Purkinje cell (primary cell): ENCODE measurements around the gene MARVELD2. TPM values are rescaled to one million over a fixed set of nuclear protein-coding genes. Genes with fewer than 3 reads are reported as not detected.

ENCODE experiments used
- polyA plus RNA-seq: library from polyadenylated mRNA; unstranded; fragments of >200 nt; fragmentation: Nextera tagmentation; gene quantifications from 2 replicates; pipeline ENCODE4 v1.2.1, GENCODE V29; 2014

MARVELD2 gene, protein sequence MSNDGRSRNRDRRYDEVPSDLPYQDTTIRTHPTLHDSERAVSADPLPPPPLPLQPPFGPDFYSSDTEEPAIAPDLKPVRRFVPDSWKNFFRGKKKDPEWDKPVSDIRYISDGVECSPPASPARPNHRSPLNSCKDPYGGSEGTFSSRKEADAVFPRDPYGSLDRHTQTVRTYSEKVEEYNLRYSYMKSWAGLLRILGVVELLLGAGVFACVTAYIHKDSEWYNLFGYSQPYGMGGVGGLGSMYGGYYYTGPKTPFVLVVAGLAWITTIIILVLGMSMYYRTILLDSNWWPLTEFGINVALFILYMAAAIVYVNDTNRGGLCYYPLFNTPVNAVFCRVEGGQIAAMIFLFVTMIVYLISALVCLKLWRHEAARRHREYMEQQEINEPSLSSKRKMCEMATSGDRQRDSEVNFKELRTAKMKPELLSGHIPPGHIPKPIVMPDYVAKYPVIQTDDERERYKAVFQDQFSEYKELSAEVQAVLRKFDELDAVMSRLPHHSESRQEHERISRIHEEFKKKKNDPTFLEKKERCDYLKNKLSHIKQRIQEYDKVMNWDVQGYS
- polyA plus RNA-seq: 0.66 TPM in 1 of 2 replicates, not detected in the other

DNA sequence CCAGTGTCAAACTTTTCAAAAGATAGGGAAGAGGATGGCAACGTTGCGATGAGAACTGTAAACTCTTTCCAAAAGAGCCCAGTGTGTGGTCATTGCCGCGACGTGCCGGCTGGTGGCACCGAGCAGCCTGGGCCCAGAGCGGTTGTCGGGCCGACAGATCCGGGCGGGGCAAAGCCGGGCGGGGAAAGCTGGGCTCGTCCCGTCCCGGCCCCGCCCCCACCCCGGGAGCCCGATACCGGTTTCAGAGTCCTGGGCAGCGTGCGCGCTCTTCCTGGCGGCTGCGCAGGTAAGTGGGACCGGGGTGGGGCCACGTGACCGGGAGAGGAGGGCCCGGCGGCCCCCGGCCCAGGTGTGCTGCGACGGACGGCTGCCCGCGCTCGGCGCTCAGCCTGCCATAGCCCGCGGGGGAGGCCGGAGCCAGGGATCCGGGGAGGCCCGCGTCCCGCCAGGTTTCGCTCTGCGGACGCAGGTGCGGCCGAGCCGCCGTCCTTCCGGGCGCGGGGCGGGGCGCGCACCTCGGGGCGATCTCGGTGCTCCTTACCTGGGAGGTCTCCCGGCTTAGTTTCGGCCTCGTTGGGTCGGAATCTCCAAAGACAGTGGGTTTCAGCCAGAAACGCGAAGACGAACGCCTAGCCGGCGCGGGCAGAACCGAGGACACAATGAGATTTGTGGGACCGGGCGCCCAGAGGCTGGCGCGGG lies at the start of gene MARVELD2:
TSS of gene MARVELD2 (plus strand) at position 232 of the 699 bp plus-strand sequence. CDS start 4,270 bp downstream, outside the sequence.

DNA sequence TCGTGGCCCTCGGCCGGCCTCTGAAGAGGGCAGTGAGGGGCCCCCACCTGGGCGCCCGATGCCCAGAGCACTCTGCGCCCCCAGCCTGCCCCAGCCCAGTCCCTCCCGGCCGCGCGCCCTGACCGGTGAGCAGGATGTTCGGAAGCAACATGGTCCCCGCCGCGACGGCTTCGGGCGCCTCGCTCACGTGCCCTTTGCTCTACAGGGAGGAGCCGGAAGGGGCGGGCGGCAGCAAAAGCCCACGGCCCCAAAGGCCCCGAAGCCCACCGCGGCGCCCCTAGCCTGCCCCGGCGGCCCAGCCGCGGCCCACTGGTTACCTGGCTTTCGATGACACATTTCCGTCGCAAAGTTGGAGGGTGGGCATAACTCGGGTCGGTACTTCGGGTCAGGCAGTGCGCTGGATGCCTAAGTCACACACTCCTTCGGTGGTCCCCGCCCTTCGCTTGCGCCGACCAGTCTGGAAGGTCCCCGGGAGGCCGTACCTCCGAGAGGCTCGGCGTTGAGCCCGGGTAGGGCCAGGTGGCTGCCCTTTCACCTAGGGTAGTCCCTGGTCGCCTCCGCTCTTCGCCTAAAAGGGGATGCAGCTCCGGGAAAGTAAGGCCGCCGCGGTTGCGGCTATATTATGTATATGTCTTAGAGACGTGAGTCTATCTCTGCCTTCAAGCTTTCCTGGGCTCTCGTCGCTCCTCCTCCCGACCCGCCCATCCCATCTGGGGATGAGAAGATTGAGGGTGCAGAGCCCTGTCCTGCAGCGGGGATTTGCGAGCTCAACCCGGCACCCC lies 45.4 kb upstream of the MARVELD2 start, which contains the start of the genes AK6, RAD17 and TAF9:
TSS of gene AK6 (minus strand) at position 181 of the 782 bp plus-strand sequence. CDS start at position 151, 30 bp downstream.
TSS of gene RAD17 (plus strand) at position 479 of the 782 bp plus-strand sequence. CDS start 2,391 bp downstream, outside the sequence.
TSS of gene TAF9 (minus strand) at position 181 of the 782 bp plus-strand sequence. CDS start 3,783 bp downstream, outside the sequence.

GRCh38 chr5:69492391-69492922 lies 77.5 kb downstream of the MARVELD2 start, which contains the start of gene OCLN:
OCLN (plus strand) TSS chr5:69492790; CDS start chr5:69504245, 11,455 bp downstream.

Other genes starting within 250 kb of the MARVELD2 start
- 33.9 and 52.2 TPM in 2 replicates for gene CCNB1, start 248.0 kb upstream of the MARVELD2 start, polyA plus RNA-seq
- 0.24 and 2.6 TPM in 2 replicates for gene CENPH, start 225.5 kb upstream of the MARVELD2 start, polyA plus RNA-seq
- gene CDK7, start 180.2 kb upstream of the MARVELD2 start, polyA plus RNA-seq: 90.1 and 138 TPM in 2 replicates
- gene CCDC125, start 82.3 kb upstream of the MARVELD2 start, polyA plus RNA-seq: 34.2 and 37.3 TPM in 2 replicates
- 484 and 514 TPM in 2 replicates for gene AK6, start 45.6 kb upstream of the MARVELD2 start, polyA plus RNA-seq
- 486 and 506 TPM in 2 replicates for gene TAF9, start 45.6 kb upstream of the MARVELD2 start, polyA plus RNA-seq
- gene RAD17, start 45.3 kb upstream of the MARVELD2 start, polyA plus RNA-seq: 17.5 and 23.2 TPM in 2 replicates
- gene OCLN, start 77.7 kb downstream of the MARVELD2 start, polyA plus RNA-seq: 1.3 and 1.7 TPM in 2 replicates
- 25.0 and 30.3 TPM in 2 replicates for gene GTF2H2C, start 145.1 kb downstream of the MARVELD2 start, polyA plus RNA-seq